ENCODE results near the gene TLR6.

Gene TLR6

Small RNAs within 50 kb of the gene (small RNA-seq; reads per million reads assigned to genes)
- gene MIR574 (ENCODE audit: insufficient read depth): 84.8 reads per million, percentile 96 among the genes with 10 or more reads in this experiment
